MCF 10A (cell line): ENCODE results near the gene INHBE. TPM values are rescaled to one million over a fixed set of nuclear protein-coding genes. Genes with fewer than 3 reads are reported as not detected.

Experiments used
- BruUV-seq: library from RNA; stranded (reverse); fragments of 400-500 nt; replicated peaks from 2 replicates; lab custom pipeline; 2021; lab: Mats Ljungman, UMichigan
- CTCF ChIA-PET: fragments of 300-600 bp; sonication (Branson Sonifier 250); formaldehyde crosslinking; extraction: SDS; loops from one replicate; lab custom pipeline; 2021; ENCODE audit warnings: antibody characterized with exemption, inconsistent platforms; lab: Yijun Ruan, JAX
- POLR2A ChIA-PET: fragments of 300-600, 350-650 bp; sonication (Branson Sonifier 250); formaldehyde crosslinking; extraction: SDS; loops from one replicate; lab custom pipeline; 2020; ENCODE audit warnings: antibody characterized with exemption, inconsistent platforms; lab: Yijun Ruan, JAX
- DNase-seq: peaks from one replicate; pipeline ENCODE4 v3.0.0-alpha.2; 2018; ENCODE audit not compliant: unreplicated experiment
- H3K27ac Mint-ChIP-seq: one replicate; pipeline ENCODE4 v1.8.0; 2022; ENCODE audit warnings: mild to moderate bottlenecking, low read depth, mixed read lengths; ENCODE audit not compliant: unreplicated experiment
- H3K27me3 Mint-ChIP-seq: one replicate; pipeline ENCODE4 v1.8.0; 2022; ENCODE audit warnings: mixed read lengths; ENCODE audit not compliant: insufficient read depth, unreplicated experiment
- H3K36me3 Mint-ChIP-seq: one replicate; pipeline ENCODE4 v1.8.0; 2022; ENCODE audit warnings: mild to moderate bottlenecking, moderate library complexity, mixed read lengths; ENCODE audit not compliant: insufficient read depth, unreplicated experiment
- H3K4me1 Mint-ChIP-seq: one replicate; pipeline ENCODE4 v1.8.0; 2022; ENCODE audit warnings: mixed read lengths; ENCODE audit not compliant: insufficient read depth, unreplicated experiment
- H3K4me3 Mint-ChIP-seq: one replicate; pipeline ENCODE4 v1.8.0; 2022; ENCODE audit warnings: mild to moderate bottlenecking, moderate library complexity, mixed read lengths; ENCODE audit not compliant: unreplicated experiment
- H3K9me3 Mint-ChIP-seq: one replicate; pipeline ENCODE4 v1.8.0; 2022; ENCODE audit warnings: mixed read lengths; ENCODE audit not compliant: unreplicated experiment
- CTCF ChIP-seq: fragments of 200-600 bp; IDR thresholded peaks from one replicate; pipeline ENCODE4 v1.8.0; 2022; ENCODE audit warnings: antibody characterized with exemption, mild to moderate bottlenecking; ENCODE audit not compliant: unreplicated experiment
- intact Hi-C: fragments of 100-400 bp; cut with micrococcal nuclease; formaldehyde crosslinking; loops from 2 replicates; pipeline ENCODE4 v1.14.1; 2022
- total RNA-seq: library from RNA; stranded (reverse); gene quantifications from 2 replicates; pipeline ENCODE4 v1.2.3, GENCODE V29; 2022

Gene INHBE
- total RNA-seq, 1 experiment from 2014 or later: 5.0 TPM

GRCh38 chr12:57461917-57462250 is 6.8 kb downstream of the INHBE start:
- Mint-ChIP-seq H3K36me3 (peaks cover 9% of the 10 kb centered on the region), H3K27ac (no peak overlapping the region), H3K4me1 (peaks cover 27% of the 10 kb centered on the region), H3K4me3 (peak overlapping the region; percentile 70), H3K27me3 (peaks cover 54% of the 10 kb centered on the region), H3K9me3 (no peaks in the 10 kb centered on the region)
- POLR2A ChIA-PET: interaction anchor here (0.7 to 2.0 kb wide), 4 partner anchors 10 to 224 kb away, joined by 3 to 7 read pairs (median 4); no protein-coding TSS in a partner anchor
- BruUV-seq: no TSS peak
- intact Hi-C loops: no loop called here
- CTCF ChIA-PET: interaction anchor here (0.5 to 6.6 kb wide), 17 partner anchors 9 to 446 kb away, joined by 3 to 59 read pairs (median 4); partner anchors contain the start of genes ARHGAP9, INHBE and OS9
- no peak for TF ChIP-seq CTCF
- no peak for DNase-seq

- Mint-ChIP-seq H3K36me3 (peaks cover 9% of the 10 kb centered on the region), H3K4me1 (peaks cover 25% of the 10 kb centered on the region), H3K27me3 (peaks cover 59% of the 10 kb centered on the region), H3K27ac (peak overlapping the region; percentile 67), H3K9me3 (no peaks in the 10 kb centered on the region), H3K4me3 (peak overlapping the region; percentile 70)
- POLR2A ChIA-PET: interaction anchor here (0.6 to 2.0 kb wide), 5 partner anchors 10 to 225 kb away, joined by 3 to 7 read pairs (median 3); no protein-coding TSS in a partner anchor
- CTCF ChIA-PET: interaction anchor here (0.6 to 6.6 kb wide), 24 partner anchors 9 to 413 kb away, joined by 3 to 59 read pairs (median 4); partner anchors contain the start of genes ARHGAP9, INHBC, INHBE and OS9
- intact Hi-C loops: no loop called here
- BruUV-seq: no TSS peak
- DNase-seq: peak; percentile 92
- peak; percentile 93 for TF ChIP-seq CTCF
Measured at GRCh38 chr12:57462251-57462911, 7.3 kb downstream of the INHBE start.

- no TSS peak for BruUV-seq
Measured at GRCh38 chr12:57462912-57463253, 7.8 kb downstream of the INHBE start.

More at GRCh38 chr12:57462912-57463253, 7.8 kb downstream of the INHBE start:
- Mint-ChIP-seq H3K27ac (peak overlapping the region; percentile 67), H3K36me3 (peaks cover 9% of the 10 kb centered on the region), H3K4me1 (peaks cover 25% of the 10 kb centered on the region), H3K27me3 (peaks cover 64% of the 10 kb centered on the region), H3K4me3 (peak overlapping the region; percentile 70), H3K9me3 (no peaks in the 10 kb centered on the region)
- DNase-seq: no peak
- intact Hi-C loops: no loop called here
- ChIA-PET CTCF (interaction anchor here (0.6 to 6.6 kb wide), 26 partner anchors 9 to 414 kb away, joined by 3 to 59 read pairs (median 4); partner anchors contain the start of genes ARHGAP9, INHBC and INHBE), POLR2A (interaction anchor here (0.6 to 2.0 kb wide), 5 partner anchors 11 to 196 kb away, joined by 3 to 7 read pairs (median 4); no protein-coding TSS in a partner anchor)
- TF ChIP-seq CTCF: no peak
